Subcutaneous adipose tissue (tissue), 4 donors: Measurements from ENCODE around the gene CCR7. TPM values are rescaled to one million over a fixed set of nuclear protein-coding genes. Genes with fewer than 3 reads are reported as not detected.

ENCODE experiments used
- total RNA-seq, 4 donors: library from RNA; depleted of rRNA; stranded (reverse); fragments of >200 nt; gene quantifications; one replicate each; pipeline ENCODE4 v1.1.0, GENCODE V29; 2016
- TF ChIP-seq, protein P1 (sequence below): fragments of 450-650 bp; IDR thresholded peaks from one replicate; pipeline ENCODE4 v1.5.1; 2016; ENCODE audit warnings: low read depth, mild to moderate bottlenecking, control low read depth, antibody characterized with exemption, moderate library complexity

The CCR7 gene
- total RNA-seq, 4 donors from 2014 or later = 0.22 to 1.9 (median 0.65) TPM; not detected in 1

DNA sequence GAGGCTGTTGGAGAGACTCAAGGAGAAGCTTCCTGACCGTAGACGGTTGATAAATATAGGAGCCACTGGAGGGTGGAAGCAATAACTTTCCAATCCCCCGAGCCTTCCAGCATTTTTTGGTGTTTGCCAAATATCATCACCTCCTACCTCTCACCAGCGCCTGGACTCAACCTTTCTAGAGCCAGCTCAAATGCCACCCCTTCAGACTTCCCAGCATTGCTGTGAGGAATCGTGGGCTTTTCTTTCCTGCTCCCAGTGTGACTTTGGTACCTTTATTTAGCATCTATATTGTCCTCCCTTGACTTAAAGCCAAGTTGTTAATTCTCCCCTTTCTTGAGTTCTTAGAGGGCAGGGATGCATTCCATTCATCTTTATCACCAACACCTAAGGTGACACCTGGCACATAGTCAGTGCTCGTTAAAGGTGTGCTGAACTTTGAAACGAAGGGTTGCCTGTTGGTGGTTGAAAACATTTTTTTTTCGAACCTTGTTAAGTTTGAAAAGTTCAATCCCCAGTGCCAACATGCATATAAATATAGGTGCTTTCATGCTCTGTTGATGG is 35.3 kb upstream of the CCR7 start:
- TF ChIP-seq, protein P1, sequence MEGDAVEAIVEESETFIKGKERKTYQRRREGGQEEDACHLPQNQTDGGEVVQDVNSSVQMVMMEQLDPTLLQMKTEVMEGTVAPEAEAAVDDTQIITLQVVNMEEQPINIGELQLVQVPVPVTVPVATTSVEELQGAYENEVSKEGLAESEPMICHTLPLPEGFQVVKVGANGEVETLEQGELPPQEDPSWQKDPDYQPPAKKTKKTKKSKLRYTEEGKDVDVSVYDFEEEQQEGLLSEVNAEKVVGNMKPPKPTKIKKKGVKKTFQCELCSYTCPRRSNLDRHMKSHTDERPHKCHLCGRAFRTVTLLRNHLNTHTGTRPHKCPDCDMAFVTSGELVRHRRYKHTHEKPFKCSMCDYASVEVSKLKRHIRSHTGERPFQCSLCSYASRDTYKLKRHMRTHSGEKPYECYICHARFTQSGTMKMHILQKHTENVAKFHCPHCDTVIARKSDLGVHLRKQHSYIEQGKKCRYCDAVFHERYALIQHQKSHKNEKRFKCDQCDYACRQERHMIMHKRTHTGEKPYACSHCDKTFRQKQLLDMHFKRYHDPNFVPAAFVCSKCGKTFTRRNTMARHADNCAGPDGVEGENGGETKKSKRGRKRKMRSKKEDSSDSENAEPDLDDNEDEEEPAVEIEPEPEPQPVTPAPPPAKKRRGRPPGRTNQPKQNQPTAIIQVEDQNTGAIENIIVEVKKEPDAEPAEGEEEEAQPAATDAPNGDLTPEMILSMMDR = no peak

DNA sequence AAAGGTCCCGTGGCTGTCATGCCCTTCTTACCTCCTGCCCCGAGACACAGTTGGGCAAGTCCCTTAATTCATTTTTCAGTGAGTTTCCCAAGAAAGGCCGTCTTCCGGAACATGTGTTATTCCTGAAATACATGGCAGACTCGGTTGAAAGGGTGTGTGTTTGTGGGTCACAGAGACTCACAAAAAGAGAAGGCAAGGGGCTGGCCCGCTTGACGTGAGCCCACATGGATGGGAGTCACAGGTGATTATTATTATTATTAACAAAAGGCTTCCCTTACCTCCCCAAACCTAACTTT is 34.1 kb upstream of the CCR7 start:
- TF ChIP-seq, protein P1 = no peak

DNA sequence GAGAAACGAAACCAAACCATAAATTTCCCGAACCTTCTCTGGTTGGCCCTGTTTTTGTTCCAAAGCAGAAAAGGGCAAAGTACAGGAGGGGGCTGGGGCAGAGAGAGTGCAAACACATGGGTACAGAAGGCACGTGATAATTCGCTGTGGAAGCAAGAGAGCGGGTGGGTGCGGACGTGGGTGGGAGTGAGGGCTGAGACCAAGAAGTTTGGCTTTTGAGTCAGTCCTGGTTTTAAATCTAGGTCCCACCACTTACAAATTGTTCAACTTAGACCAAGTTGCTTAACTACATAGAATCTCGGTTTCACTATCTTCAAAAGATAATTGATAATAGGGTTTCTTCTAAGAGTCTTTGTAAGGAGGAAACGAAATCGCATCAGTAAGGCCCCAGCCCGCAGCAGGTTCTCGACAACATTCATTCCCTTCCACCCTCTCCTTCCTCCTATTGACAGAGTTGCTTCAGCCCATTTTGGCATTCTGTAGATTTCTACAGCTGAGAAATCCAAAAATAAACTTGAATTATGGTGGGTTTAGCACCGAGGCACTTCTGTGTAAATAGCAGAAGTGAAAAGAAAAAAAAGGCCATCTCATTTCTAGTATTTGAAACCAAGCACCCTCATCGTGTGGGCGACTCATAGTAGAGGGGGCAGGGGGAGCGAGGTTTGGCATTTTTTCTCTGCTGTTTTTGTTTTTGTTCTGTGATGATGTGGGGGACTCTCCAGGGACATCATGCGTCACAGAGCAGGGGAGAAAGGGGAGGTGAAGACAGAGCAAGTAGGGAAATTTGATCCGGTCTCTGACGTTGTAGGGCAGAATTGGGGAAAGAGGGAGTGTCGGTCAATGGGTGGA is 33.6 kb upstream of the CCR7 start:
- TF ChIP-seq, protein P1 = no peak

DNA sequence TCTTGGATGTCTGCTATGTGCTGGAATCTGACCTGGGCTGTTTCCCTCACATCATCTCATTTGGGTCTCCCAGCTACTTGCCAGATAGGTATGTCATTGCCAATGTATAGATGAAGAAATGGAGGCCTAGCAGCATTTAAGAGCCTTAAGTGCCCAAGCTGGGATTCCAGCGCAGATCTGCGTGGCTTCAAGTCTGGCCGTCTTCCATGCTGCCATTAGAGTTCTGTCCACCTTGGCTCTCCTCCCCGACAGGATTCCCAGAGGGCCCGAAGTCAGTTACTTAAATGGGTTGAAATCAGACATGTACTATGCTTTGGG is 33.0 kb upstream of the CCR7 start:
- TF ChIP-seq, protein P1 = no peak

DNA sequence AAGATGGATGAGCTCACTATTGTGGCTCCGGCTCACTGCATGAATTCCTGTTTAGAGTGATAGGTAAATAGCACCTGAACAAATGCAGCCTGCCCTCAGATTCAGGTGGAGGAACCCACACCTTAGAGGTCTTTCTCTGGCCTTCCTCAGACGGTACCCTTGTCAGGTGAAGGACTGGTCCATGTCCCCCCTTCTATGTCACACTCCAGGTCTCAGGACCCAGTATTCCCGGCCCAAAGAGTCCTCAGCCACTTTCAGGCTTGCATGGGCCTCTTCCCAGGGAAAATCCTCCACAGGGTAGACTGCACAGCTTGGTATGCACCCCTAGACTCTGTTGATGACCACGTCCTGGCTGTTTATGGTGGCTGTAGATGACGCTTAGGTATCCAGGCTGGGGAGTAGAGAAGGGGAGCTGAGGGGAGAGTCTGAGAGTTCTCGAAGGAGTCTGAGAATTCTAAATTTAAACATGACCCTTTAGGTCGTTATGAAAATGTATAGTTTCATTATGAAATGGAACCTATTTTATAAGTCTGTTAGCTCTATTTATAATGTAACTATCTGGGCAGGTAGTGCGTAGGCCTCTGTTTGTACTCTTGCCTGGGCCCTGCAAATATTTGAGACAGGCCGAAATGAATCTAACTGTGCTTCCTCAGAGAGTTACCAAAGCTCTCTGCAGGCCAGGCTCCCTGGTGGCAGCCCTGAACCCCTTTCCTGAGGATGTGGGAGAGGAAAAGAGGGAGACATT is 32.5 kb upstream of the CCR7 start:
- TF ChIP-seq, protein P1 = no peak

- TF ChIP-seq, protein P1 = no peak
Observed at GRCh38 chr17:40597156-40597555, 31.9 kb upstream of the CCR7 start.

DNA sequence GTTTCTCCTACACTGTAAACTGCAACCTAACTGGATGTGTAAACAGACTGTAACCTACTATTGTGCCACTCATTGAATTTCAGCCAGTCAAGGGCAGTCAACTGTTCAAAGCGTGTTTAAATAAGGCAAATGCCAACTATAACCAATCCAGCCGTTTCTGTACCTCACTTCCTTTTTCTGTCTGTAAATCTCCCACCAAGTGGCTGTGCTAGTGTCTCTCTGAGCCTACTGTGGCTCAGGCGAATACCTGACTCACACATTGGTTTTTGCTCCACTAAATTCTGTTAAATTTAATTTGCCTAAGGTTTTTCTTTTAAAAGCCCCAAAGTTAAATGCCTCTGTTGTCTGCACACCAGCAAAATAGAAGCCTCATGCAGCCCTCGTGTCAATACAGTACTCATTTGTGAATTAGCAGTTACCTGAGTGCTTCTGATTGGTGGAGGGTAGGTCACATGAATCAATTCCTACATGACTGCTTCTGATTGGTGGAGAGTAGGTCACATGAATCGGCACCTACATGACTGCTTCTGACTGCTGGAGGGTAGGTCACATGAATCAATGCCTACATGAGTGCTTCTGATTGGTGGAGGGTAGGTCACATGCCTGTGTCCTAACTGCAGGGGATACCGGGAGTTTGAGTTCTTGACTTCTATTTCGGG is 31.1 kb upstream of the CCR7 start:
- TF ChIP-seq, protein P1 = no peak
